Cardiac fibroblast (primary cell): ENCODE results near the gene SETD1B.
A peak's percentile ranks its signal among the peaks of the same experiment; 100 is the strongest.

Experiments
- DNase-seq, 2 donors: peaks; one replicate each; pipeline versions ENCODE4 v3.0.0 to v3.0.0-alpha.2; 2010; ENCODE audit warnings: low read depth in 2 of 2
- H3K4me3 ChIP-seq, 2 donors: replicated peaks in 1 of 2; 1 replicate in 1 of 2; 2 replicates in 1 of 2; pipeline ENCODE4 v1.5.1; 2011; ENCODE audit warnings: low read depth in 2 of 2, low read length in 2 of 2, mild to moderate bottlenecking in 2 of 2, moderate library complexity in 1 of 2
- TF ChIP-seq, protein P1 (sequence below): IDR thresholded peaks from one replicate; pipeline ENCODE4 v1.5.1; 2011; ENCODE audit warnings: low read depth, mild to moderate bottlenecking, low read length, inconsistent platforms

The SETD1B gene

DNA sequence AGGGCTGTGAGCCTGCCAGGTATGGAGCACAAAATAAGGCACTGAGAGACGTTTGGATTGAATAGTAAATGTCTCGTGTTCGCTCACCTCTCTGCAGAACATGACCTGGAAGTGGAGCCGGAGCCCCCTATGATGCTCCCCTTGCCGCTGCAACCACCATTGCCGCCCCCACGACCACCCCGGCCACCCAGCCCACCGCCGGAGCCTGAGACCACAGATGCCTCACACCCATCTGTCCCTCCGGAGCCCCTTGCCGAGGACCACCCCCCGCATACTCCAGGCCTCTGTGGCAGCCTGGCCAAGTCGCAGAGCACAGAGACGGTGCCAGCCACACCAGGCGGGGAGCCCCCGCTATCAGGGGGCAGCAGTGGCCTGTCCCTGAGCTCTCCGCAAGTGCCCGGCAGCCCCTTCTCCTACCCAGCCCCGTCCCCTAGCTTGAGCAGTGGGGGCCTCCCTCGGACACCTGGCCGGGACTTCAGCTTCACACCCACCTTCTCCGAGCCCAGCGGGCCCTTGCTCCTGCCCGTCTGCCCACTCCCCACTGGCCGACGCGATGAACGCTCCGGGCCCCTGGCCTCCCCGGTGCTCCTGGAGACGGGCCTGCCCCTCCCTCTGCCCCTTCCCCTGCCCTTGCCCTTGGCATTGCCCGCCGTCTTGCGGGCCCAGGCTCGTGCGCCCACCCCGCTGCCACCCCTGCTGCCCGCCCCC lies 18.7 kb downstream of the SETD1B start:
- no peak overlapping the region for H3K4me3 ChIP-seq
- no peak for DNase-seq
- TF ChIP-seq, protein P1, sequence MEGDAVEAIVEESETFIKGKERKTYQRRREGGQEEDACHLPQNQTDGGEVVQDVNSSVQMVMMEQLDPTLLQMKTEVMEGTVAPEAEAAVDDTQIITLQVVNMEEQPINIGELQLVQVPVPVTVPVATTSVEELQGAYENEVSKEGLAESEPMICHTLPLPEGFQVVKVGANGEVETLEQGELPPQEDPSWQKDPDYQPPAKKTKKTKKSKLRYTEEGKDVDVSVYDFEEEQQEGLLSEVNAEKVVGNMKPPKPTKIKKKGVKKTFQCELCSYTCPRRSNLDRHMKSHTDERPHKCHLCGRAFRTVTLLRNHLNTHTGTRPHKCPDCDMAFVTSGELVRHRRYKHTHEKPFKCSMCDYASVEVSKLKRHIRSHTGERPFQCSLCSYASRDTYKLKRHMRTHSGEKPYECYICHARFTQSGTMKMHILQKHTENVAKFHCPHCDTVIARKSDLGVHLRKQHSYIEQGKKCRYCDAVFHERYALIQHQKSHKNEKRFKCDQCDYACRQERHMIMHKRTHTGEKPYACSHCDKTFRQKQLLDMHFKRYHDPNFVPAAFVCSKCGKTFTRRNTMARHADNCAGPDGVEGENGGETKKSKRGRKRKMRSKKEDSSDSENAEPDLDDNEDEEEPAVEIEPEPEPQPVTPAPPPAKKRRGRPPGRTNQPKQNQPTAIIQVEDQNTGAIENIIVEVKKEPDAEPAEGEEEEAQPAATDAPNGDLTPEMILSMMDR, result no peak

DNA sequence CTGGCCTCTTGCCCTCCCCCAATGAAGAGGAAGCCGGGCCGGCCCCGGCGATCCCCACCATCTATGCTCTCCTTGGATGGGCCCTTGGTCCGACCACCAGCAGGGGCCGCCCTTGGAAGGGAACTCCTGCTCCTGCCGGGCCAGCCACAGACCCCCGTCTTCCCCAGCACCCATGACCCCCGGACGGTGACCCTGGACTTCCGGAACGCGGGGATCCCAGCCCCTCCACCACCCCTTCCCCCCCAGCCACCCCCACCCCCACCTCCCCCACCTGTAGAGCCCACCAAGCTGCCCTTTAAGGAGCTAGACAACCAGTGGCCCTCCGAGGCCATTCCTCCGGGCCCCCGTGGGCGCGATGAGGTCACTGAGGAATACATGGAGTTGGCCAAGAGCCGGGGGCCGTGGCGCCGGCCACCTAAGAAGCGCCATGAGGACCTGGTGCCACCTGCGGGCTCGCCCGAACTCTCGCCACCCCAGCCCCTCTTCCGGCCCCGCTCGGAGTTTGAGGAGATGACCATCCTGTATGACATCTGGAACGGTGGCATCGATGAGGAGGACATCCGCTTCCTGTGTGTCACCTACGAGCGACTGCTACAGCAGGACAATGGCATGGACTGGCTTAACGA lies 19.4 kb downstream of the SETD1B start:
- TF ChIP-seq, protein P1, result peak; percentile 6
- no peak for DNase-seq
- H3K4me3 ChIP-seq, result no peak overlapping the region

DNA sequence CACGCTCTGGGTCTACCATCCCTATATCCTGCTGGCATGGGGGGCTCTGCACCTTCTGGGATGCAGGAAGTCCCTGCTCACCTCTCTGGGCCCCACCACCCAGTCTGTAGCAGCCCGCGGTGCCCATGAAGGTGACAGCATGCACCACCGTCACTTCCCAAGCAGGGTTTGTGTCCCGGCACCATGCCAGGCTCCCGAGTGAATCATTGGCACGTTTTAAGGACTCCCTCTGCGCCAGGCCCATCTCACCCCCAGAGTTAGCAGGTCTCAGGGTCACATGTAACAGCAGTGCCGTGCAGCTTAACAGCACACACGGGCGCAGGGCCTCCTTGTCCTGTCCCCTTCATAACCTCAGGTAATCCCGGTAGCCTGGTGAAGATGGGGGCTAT lies 19.9 kb downstream of the SETD1B start:
- H3K4me3 ChIP-seq, result no peak overlapping the region
- DNase-seq, result no peak
- TF ChIP-seq, protein P1, result no peak

DNA sequence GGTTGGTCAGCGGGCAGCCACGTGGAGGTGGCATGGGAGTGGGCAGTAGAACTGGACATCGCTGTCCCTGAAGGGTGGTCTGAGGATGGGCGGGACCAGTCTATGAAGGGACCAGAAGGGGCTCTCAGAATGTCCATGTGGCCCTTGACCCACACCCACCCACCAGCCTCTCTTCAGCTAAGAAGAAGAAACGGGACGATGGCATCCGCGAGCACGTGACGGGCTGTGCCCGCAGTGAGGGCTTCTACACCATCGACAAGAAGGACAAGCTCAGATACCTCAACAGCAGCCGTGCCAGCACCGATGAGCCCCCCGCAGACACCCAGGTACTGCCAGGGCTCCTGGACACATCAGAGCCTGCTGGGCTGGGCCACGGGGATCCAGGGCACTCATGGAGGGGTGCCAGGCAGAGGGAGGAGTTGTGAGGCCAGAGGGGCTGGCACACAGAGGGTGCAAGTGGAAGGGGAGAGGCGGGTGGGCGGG lies 21.3 kb downstream of the SETD1B start:
- no peak overlapping the region for H3K4me3 ChIP-seq
- no peak for DNase-seq
- TF ChIP-seq, protein P1, result no peak

DNA sequence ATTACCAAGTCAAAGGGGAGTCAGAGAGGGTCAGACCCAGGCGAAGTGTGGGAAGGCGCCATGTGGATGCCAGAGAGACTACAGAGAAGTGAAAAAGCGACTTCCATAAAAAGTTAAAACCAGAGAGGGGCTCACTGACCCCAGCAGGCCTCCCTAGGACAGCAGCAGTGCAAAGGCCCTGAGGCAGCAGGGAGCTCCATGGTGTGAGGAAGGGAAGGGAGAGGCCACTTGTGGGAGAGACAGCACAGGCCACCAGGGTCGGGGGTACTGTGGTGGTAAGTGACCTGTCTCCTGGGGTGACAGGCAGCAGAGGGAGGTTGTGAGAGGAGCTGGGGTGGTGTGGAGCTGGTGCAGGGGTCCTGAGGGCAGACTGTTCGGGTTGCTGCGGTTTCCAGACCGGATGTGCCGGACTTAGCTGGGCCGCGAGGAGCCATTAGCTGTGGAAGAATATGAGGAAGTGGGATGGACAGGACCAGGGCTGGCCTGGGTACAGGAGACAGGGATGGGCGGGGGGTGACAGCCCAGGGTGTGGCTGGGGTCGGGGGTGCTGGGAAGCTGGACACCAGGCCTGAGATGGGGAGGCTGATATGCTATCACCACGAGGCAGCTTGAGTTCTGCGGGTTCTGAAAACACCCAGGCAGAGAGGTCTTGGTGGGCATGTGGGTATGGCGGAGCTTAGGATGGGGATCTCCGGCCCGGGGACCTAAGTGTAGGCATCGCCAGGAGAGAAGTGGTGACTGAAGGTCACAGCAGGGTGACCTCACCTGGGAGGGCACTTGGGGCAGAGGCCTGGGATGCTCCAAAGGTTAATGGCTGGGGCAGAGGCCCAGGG lies 22.7 kb downstream of the SETD1B start:
- H3K4me3 ChIP-seq, result no peak overlapping the region
- TF ChIP-seq, protein P1, result no peak
- DNase-seq, result no peak

DNA sequence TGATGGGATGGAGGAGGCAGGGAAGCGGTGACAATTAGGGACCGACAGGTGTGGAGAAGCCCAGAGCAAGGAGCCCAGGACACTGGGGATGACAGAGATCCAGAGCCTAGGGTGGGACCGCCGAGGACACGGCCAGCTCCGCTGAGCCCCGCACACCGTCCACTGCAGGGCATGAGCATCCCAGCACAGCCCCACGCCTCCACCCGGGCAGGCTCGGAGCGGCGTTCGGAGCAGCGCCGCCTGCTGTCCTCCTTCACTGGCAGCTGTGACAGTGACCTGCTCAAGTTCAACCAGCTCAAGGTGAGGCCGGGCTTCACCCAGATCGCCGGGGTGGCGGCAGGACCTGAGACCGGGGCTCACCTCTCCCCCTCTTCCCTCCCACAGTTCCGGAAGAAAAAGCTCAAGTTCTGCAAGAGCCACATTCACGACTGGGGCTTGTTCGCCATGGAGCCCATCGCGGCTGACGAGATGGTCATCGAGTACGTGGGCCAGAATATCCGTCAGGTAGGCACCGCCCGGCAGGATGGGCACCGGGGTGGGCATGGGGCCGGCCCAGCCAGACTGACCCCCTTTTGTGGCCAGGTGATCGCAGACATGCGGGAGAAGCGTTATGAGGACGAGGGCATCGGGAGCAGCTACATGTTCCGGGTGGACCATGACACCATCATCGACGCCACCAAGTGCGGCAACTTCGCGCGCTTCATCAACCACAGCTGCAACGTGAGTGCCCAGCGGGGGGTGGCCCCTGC lies 23.7 kb downstream of the SETD1B start:
- no peak for DNase-seq
- TF ChIP-seq, protein P1, result no peak
- H3K4me3 ChIP-seq, result no peak overlapping the region
